GM12878 (cell line): ENCODE measurements around the gene POLDIP3. TPM values are rescaled to one million over a fixed set of nuclear protein-coding genes. Genes with fewer than 3 reads are reported as not detected.

Source experiments
- ATAC-seq: fragments of 200-7000 bp; cut with Tn5 transposase; 3 replicates; pipeline ENCODE4 v1.9.1; 2020; ENCODE audit warnings: mild to moderate bottlenecking, moderate library complexity
- BruUV-seq: library from RNA; stranded (reverse); fragments of 400-500 nt; replicated peaks from 2 replicates; lab custom pipeline; 2021; lab: Mats Ljungman, UMichigan
- CTCF ChIA-PET: fragments of 300-600 bp; sonication (Branson Sonifier 250); formaldehyde crosslinking; extraction: SDS; loops from one replicate; lab custom pipeline; 2021; ENCODE audit warnings: inconsistent platforms; lab: Yijun Ruan, JAX
- POLR2A ChIA-PET: fragments of 350-600 bp; formaldehyde crosslinking; extraction: SDS; loops from one replicate; lab custom pipeline; 2021; ENCODE audit warnings: inconsistent platforms; lab: Charles Lee
- RAD21 ChIA-PET: fragments of 300-600 bp; sonication (Branson Sonifier 250); formaldehyde crosslinking; loops from one replicate; lab custom pipeline; 2023; ENCODE audit warnings: antibody characterized with exemption; ENCODE audit not compliant: unreplicated experiment; lab: Charles Lee
- SMC1A ChIA-PET: fragments of 300-600 bp; sonication (Branson Sonifier 250); formaldehyde crosslinking; loops from one replicate; lab custom pipeline; 2023; ENCODE audit not compliant: unreplicated experiment, uncharacterized antibody; lab: Charles Lee
- DNase-seq: peaks from one replicate; pipeline ENCODE4 v3.0.0-alpha.2; 2011; ENCODE audit warnings: low read depth, low spot score
- FAIRE-seq: peaks from 3 replicates; lab custom pipeline; 2011; peaks lifted over from hg19 to GRCh38; lab: Jason Lieb, UNC
- H2AFZ ChIP-seq: 2 replicates; pipeline ENCODE4 v1.6.0; 2011; ENCODE audit warnings: low read depth, low read length, control low read depth; ENCODE audit not compliant: control insufficient read depth
- H3K27ac ChIP-seq: 2 replicates; pipeline ENCODE4 v1.5.1; 2011; ENCODE audit warnings: control low read depth; ENCODE audit not compliant: control insufficient read depth, insufficient read depth
- H3K27me3 ChIP-seq, 2 experiments: replicated peaks in 1 of 2; 2 replicates each; pipeline versions ENCODE4 v1.6.0 to v1.6.1; 2011; ENCODE audit warnings: low read length in 1 of 2; ENCODE audit not compliant: control insufficient read depth in 2 of 2, insufficient read depth in 2 of 2
- H3K36me3 ChIP-seq, 2 experiments: 2 replicates each; pipeline ENCODE4 v1.5.1; 2011; ENCODE audit warnings: low read length in 1 of 2; ENCODE audit not compliant: control insufficient read depth in 2 of 2, insufficient read depth in 2 of 2
- H3K4me1 ChIP-seq: 2 replicates; pipeline ENCODE4 v1.6.1; 2011; ENCODE audit warnings: mild to moderate bottlenecking, low read length, moderate library complexity, mixed read lengths; ENCODE audit not compliant: control insufficient read depth, insufficient read depth
- H3K4me2 ChIP-seq: 2 replicates; pipeline ENCODE4 v1.6.0; 2011; ENCODE audit warnings: control low read depth; ENCODE audit not compliant: control insufficient read depth, insufficient read depth
- H3K4me3 ChIP-seq: fragments of 200-600 bp; sonication (generic); 2 replicates; pipeline ENCODE4 v1.5.1; 2016
- H3K79me2 ChIP-seq: 2 replicates; pipeline ENCODE4 v1.6.0; 2011; ENCODE audit warnings: low read length; ENCODE audit not compliant: control insufficient read depth, insufficient read depth
- H3K9ac ChIP-seq: 2 replicates; pipeline ENCODE4 v1.8.0; 2011; ENCODE audit warnings: low read length, control low read depth, mixed read lengths; ENCODE audit not compliant: control insufficient read depth, insufficient read depth
- H3K9me3 ChIP-seq: replicated peaks from 3 replicates; pipeline ENCODE4 v1.5.1; 2011; ENCODE audit warnings: mild to moderate bottlenecking, low read length; ENCODE audit not compliant: control insufficient read depth, insufficient read depth
- H4K20me1 ChIP-seq: 2 replicates; pipeline ENCODE4 v1.6.0; 2011; ENCODE audit not compliant: control insufficient read depth, insufficient read depth
- POLR2AphosphoS5 ChIP-seq: IDR thresholded peaks from 2 replicates; pipeline ENCODE4 v1.6.1; 2011; ENCODE audit warnings: mild to moderate bottlenecking, low read length, inconsistent platforms
- POU2F2 ChIP-seq: IDR thresholded peaks from 3 replicates; pipeline ENCODE4 v1.6.1; 2011; ENCODE audit warnings: low read depth, mild to moderate bottlenecking, low read length, borderline replicate concordance
- YY1 ChIP-seq: IDR thresholded peaks from 2 replicates; pipeline ENCODE4 v1.6.1; 2011; ENCODE audit warnings: low read depth, mild to moderate bottlenecking, low read length
- WGBS: methylation state at CpG from one replicate; pipeline ENCODE4 v1.1.6; 2016; ENCODE audit warnings: low lambda C conversion rate; ENCODE audit not compliant: insufficient replicate concordance, insufficient coverage; ENCODE audit errors: missing lambda C conversion rate; 5-methylcytosine and 5-hydroxymethylcytosine counted together
- in situ Hi-C: fragments of 300-500 bp; cut with MboI; formaldehyde crosslinking; loops from 9 replicates; pipeline ENCODE4 v1.14.3; 2018; ENCODE audit warnings: mixed read lengths
- intact Hi-C: fragments of 100-400 bp; cut with micrococcal nuclease; formaldehyde crosslinking; loops from one replicate; pipeline ENCODE4 v1.14.2; 2022; ENCODE audit not compliant: unreplicated experiment
- polyA plus RNA-seq, 11 experiments: library from polyadenylated mRNA; depleted of rRNA in 4 of 11; unstranded in 6 of 11; stranded (reverse) in 5 of 11; fragments of >200 nt; fragmentation: Nextera tagmentation in 4 of 11; fragmentation: Illumina TruSeq in 1 of 11; extraction: Ambion mirVana in 4 of 11; extraction: Trizol in 1 of 11; gene quantifications; 1 replicate in 1 of 11; 2 replicates in 10 of 11; pipeline versions ENCODE4 v1.2.1 to v1.2.3, GENCODE V29; 2011 to 2016; ENCODE audit warnings: inconsistent platforms in 2 of 11, missing spikeins in 2 of 11, low read depth in 1 of 11
- total RNA-seq, 4 experiments: library from RNA; depleted of rRNA in 3 of 4; stranded (reverse); fragments of >200 nt in 3 of 4; fragmentation: Illumina TruSeq in 1 of 4; extraction: Trizol in 1 of 4; gene quantifications; 2 replicates each; pipeline versions ENCODE4 v1.2.1 to v1.2.3, GENCODE V29; 2013 to 2021
- TF ChIP-seq, protein P1 (sequence below): fragments of 450-650 bp; IDR thresholded peaks from 2 replicates; pipeline ENCODE4 v1.6.1; 2016; ENCODE audit warnings: mild to moderate bottlenecking, moderate library complexity, borderline replicate concordance
- TF ChIP-seq, protein P2 (sequence below): IDR thresholded peaks from 2 replicates; pipeline ENCODE4 v1.6.1; 2011; ENCODE audit warnings: borderline replicate concordance, low read depth, mild to moderate bottlenecking, moderate library complexity, low read length; ENCODE audit not compliant: insufficient read depth, poor library complexity, severe bottlenecking
- TF ChIP-seq, protein P3 (sequence below): IDR thresholded peaks from 2 replicates; pipeline ENCODE4 v1.6.1; 2011; ENCODE audit warnings: mild to moderate bottlenecking, low read depth, low read length, moderate library complexity; ENCODE audit not compliant: insufficient replicate concordance
- TF ChIP-seq, protein P4 (sequence below): IDR thresholded peaks from 2 replicates; pipeline ENCODE4 v1.6.1; 2012; ENCODE audit warnings: low read depth, low read length, improper control_type of control experiment

Gene POLDIP3
- total and polyA plus RNA-seq, 10 of the 15 experiments (the other 5 are each of a cell fraction or from before 2014, with no cell fraction given) = 14.8 to 60.2 (median 49.5) TPM

DNA sequence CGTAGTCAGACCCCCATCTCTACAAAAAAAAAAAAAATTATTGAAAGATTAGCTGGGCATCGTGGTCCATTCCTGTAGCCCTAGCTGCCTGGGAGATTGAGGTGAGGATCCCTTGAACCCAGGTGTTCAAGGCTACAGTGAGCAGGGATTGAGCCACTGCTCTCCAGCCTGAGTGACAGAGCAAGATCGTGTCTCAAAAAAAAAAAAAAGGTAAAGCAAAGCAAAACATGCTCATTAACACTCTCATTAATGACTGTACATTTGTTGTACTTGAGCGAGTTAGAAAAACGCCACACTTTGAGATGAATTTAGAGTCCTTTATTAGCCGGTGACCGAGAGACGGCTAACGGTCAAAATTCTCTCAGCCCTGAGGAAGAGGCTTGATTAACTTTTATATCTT lies 67.1 kb downstream of the POLDIP3 start:
- Histone ChIP-seq H4K20me1 (no peaks in the 10 kb centered on the region), H3K4me3 (no peak overlapping the region), H3K9ac (no peak overlapping the region), H3K27me3 (no peaks in the 10 kb centered on the region), H3K9me3 (no peaks in the 10 kb centered on the region), H3K4me2 (no peak overlapping the region), H3K4me1 (peaks cover 12% of the 10 kb centered on the region), H3K79me2 (no peaks in the 10 kb centered on the region), H3K27ac (no peak overlapping the region), H3K36me3 (no peaks in the 10 kb centered on the region), H2AFZ (no peak overlapping the region)
- POLR2A ChIA-PET = no interaction called here
- ATAC-seq = no peak
- RAD21 ChIA-PET = no interaction called here
- in situ Hi-C loops = no loop called here
- WGBS = 82% methylated on average over 9 of the region's 9 CpGs
- CTCF ChIA-PET = no interaction called here
- TF ChIP-seq YY1 = no peak
- TF ChIP-seq, protein P1, sequence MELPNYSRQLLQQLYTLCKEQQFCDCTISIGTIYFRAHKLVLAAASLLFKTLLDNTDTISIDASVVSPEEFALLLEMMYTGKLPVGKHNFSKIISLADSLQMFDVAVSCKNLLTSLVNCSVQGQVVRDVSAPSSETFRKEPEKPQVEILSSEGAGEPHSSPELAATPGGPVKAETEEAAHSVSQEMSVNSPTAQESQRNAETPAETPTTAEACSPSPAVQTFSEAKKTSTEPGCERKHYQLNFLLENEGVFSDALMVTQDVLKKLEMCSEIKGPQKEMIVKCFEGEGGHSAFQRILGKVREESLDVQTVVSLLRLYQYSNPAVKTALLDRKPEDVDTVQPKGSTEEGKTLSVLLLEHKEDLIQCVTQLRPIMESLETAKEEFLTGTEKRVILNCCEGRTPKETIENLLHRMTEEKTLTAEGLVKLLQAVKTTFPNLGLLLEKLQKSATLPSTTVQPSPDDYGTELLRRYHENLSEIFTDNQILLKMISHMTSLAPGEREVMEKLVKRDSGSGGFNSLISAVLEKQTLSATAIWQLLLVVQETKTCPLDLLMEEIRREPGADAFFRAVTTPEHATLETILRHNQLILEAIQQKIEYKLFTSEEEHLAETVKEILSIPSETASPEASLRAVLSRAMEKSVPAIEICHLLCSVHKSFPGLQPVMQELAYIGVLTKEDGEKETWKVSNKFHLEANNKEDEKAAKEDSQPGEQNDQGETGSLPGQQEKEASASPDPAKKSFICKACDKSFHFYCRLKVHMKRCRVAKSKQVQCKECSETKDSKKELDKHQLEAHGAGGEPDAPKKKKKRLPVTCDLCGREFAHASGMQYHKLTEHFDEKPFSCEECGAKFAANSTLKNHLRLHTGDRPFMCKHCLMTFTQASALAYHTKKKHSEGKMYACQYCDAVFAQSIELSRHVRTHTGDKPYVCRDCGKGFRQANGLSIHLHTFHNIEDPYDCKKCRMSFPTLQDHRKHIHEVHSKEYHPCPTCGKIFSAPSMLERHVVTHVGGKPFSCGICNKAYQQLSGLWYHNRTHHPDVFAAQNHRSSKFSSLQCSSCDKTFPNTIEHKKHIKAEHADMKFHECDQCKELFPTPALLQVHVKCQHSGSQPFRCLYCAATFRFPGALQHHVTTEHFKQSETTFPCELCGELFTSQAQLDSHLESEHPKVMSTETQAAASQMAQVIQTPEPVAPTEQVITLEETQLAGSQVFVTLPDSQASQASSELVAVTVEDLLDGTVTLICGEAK = no peak
- no TSS peak for BruUV-seq
- SMC1A ChIA-PET = interaction anchor here (0.6 to 1.0 kb wide), 2 partner anchors 11 to 15 kb away, joined by 3 to 5 read pairs; no protein-coding TSS in a partner anchor
- intact Hi-C loops = no loop called here
- DNase-seq = no peak
- FAIRE-seq = no peak

DNA sequence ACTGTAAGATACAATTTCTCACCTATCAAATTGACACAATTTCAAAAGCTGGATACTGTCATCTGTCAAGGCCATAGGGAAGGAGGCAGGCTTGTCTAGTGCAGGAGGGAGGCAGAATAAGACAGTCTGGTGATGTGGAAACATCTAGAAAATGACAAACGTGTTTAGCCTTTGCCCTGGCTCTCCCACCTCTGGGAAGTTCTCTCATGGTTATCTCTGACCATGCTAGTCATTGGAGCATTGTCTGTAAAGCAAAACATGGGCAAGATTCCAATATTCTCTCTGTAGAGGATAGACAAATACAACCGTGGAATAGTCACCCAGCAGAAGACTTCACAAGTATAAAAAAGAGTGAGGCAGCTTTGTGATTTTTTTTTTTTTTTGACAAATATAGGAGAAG lies 70.0 kb downstream of the POLDIP3 start:
- intact Hi-C loops = no loop called here
- CTCF ChIA-PET = interaction anchor here (1.8 kb wide), 1 partner anchor 12 kb away, joined by 4 read pairs; no protein-coding TSS in a partner anchor
- TF ChIP-seq POLR2AphosphoS5 (no peak), POU2F2 (no peak)
- TF ChIP-seq, protein P2, sequence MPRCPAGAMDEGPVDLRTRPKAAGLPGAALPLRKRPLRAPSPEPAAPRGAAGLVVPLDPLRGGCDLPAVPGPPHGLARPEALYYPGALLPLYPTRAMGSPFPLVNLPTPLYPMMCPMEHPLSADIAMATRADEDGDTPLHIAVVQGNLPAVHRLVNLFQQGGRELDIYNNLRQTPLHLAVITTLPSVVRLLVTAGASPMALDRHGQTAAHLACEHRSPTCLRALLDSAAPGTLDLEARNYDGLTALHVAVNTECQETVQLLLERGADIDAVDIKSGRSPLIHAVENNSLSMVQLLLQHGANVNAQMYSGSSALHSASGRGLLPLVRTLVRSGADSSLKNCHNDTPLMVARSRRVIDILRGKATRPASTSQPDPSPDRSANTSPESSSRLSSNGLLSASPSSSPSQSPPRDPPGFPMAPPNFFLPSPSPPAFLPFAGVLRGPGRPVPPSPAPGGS = no peak
- TF ChIP-seq, protein P3, sequence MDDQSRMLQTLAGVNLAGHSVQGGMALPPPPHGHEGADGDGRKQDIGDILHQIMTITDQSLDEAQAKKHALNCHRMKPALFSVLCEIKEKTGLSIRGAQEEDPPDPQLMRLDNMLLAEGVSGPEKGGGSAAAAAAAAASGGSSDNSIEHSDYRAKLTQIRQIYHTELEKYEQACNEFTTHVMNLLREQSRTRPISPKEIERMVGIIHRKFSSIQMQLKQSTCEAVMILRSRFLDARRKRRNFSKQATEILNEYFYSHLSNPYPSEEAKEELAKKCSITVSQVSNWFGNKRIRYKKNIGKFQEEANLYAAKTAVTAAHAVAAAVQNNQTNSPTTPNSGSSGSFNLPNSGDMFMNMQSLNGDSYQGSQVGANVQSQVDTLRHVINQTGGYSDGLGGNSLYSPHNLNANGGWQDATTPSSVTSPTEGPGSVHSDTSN = no peak
- TF ChIP-seq, protein P4, sequence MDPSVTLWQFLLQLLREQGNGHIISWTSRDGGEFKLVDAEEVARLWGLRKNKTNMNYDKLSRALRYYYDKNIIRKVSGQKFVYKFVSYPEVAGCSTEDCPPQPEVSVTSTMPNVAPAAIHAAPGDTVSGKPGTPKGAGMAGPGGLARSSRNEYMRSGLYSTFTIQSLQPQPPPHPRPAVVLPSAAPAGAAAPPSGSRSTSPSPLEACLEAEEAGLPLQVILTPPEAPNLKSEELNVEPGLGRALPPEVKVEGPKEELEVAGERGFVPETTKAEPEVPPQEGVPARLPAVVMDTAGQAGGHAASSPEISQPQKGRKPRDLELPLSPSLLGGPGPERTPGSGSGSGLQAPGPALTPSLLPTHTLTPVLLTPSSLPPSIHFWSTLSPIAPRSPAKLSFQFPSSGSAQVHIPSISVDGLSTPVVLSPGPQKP = no peak

More for the DNA sequence above, 70.0 kb downstream of the POLDIP3 start:
- ATAC-seq = no peak
- ChIA-PET SMC1A (interaction anchor here (0.6 to 2.2 kb wide), 2 partner anchors 11 to 86 kb away, joined by 5 to 9 read pairs; no protein-coding TSS in a partner anchor), POLR2A (interaction anchor here (0.6 to 0.7 kb wide), 2 partner anchors 21 to 87 kb away, joined by 4 read pairs; no protein-coding TSS in a partner anchor), RAD21 (no interaction called here)
- Histone ChIP-seq H3K4me1 (no peaks in the 10 kb centered on the region), H3K27me3 (no peaks in the 10 kb centered on the region), H3K9me3 (no peaks in the 10 kb centered on the region), H4K20me1 (no peaks in the 10 kb centered on the region), H3K79me2 (no peaks in the 10 kb centered on the region), H2AFZ (no peak overlapping the region), H3K36me3 (no peaks in the 10 kb centered on the region), H3K4me3 (no peak overlapping the region), H3K9ac (no peak overlapping the region), H3K4me2 (no peak overlapping the region), H3K27ac (no peak overlapping the region)
- WGBS = 4% methylated on average over 2 of the region's 2 CpGs
- DNase-seq = no peak
- in situ Hi-C loops = no loop called here
- no peak for FAIRE-seq
- BruUV-seq = no TSS peak
